Measurements from ENCODE around the gene DMXL2.
"Not testable (repeated sequence)": the region's sequence is repeated elsewhere in the genome, so short reads cannot be mapped to it uniquely, and the experiment has no call there.

DMXL2 gene

DNA sequence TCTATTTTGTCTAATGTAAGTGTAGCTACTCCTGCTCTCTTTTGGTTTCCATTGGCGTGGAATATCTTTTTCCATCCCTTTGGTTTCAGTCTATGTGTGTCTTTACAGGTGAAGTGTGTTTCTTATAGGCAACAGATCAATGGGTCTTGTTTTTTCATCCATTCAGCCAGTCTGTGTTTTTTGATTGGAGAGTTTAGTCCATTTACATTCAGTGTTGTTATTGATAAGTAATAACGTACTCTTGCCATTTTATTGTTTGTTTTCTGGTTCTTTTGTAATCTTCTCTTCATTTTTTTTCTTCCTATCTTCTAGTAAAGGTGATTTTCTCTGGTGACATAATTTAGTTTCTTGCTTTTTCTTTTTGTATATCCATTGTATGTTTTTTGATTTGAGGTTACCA, 184.0 kb downstream of the DMXL2 start:
- H3K36me3 ChIP-seq (ENCODE audit: control insufficient read depth in 2 of 2, insufficient read depth in 1 of 2, low read length in 2 of 2): no peaks in the 10 kb centered on the region
- no peak overlapping the region for H3K4me3 ChIP-seq (ENCODE audit: low read depth, low read length)
- H3K27ac ChIP-seq (ENCODE audit: extremely low read depth, low read depth, low read length): no peak overlapping the region
- CTCF ChIA-PET: no interaction called here
- H3K9me3 ChIP-seq (ENCODE audit: control insufficient read depth, insufficient read depth, low read depth, low read length): no peaks in the 10 kb centered on the region
- POLR2A ChIA-PET: no interaction called here
- no peaks in the 10 kb centered on the region for H3K4me1 ChIP-seq (ENCODE audit: control insufficient read depth, insufficient read depth, low read length)
- no peak for TF ChIP-seq ZNF10 (tag by site-specific recombination; IDR thresholded peaks at IDR 0.05)
- TF ChIP-seq REST (tag by site-specific recombination; IDR thresholded peaks at IDR 0.05): no peak
- TF ChIP-seq ZSCAN16 (tag by site-specific recombination; IDR thresholded peaks at IDR 0.05): no peak
- no peak for TF ChIP-seq ZNF175 (tag by site-specific recombination; IDR thresholded peaks at IDR 0.05)
- TF ChIP-seq ZBTB6 (tag by site-specific recombination; IDR thresholded peaks at IDR 0.05): no peak
- TF ChIP-seq ZEB2 (tag by site-specific recombination; IDR thresholded peaks at IDR 0.05): no peak
- TF ChIP-seq BCL11B (tag by site-specific recombination; IDR thresholded peaks at IDR 0.05; ENCODE audit: low read depth): no peak

DNA sequence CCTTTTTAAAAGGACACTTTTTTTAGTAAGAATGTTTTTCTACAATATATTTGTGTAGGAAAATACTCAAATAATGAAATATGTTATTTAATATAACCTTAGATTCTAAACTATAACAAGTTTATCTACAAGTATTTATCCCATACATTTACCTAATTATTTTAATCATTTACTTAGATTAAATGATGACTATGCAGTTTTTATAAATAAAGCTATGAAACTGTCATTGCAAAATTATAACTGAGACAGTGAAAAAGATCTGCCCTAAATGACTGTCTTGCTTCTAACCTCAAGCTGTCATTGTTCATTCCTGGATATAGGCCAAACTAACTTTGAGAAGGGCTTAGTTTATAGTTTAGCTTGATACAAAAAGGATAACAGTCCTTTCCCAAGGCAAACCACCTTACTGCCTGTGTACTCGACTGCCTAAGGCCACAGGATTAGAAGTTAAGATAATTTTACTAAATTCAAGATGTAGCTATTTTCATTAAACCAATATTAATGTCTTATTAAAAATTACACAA, 197.0 kb downstream of the DMXL2 start:
- H3K36me3 ChIP-seq (ENCODE audit: control insufficient read depth in 2 of 2, insufficient read depth in 1 of 2, low read length in 2 of 2): no peaks in the 10 kb centered on the region
- H3K4me3 ChIP-seq (ENCODE audit: low read depth, low read length): no peak overlapping the region
- no peaks in the 10 kb centered on the region for H3K9me3 ChIP-seq (ENCODE audit: control insufficient read depth, insufficient read depth, low read depth, low read length)
- ChIA-PET POLR2A (no interaction called here), CTCF (interaction anchor here (0.6 to 0.7 kb wide), 3 partner anchors 14 to 336 kb away, joined by 3 to 5 read pairs (median 4); no protein-coding TSS in a partner anchor)
- TF ChIP-seq SP7 (tag by site-specific recombination; IDR thresholded peaks at IDR 0.05) (no peak), ZNF266 (tag by site-specific recombination; IDR thresholded peaks at IDR 0.05; ENCODE audit: low read depth) (no peak), ZNF571 (tag by site-specific recombination; IDR thresholded peaks at IDR 0.05) (no peak)
- no peaks in the 10 kb centered on the region for H3K4me1 ChIP-seq (ENCODE audit: control insufficient read depth, insufficient read depth, low read length)
- H3K27ac ChIP-seq (ENCODE audit: extremely low read depth, low read depth, low read length): no peak overlapping the region

DNA sequence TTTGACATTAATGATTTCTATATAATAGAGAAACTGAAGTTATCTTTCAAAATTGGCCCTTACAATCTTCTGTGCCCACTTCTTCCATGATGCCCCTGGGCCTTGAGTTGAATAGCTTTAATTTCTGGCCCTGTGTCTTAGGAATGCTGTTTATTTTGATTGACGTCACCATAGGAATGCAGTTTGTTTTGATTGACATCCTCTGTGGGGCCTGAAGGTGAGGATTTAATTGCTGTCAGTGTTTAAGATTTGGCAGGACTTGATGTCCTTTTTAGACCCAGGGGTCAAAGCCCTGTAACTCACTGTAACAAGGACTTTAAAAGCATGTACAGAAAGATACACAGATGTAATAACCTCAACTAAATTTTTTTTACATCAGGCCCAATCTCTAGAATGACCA, 197.8 kb downstream of the DMXL2 start:
- Histone ChIP-seq H3K9me3 (ENCODE audit: control insufficient read depth, insufficient read depth, low read depth, low read length) (no peaks in the 10 kb centered on the region), H3K4me3 (ENCODE audit: low read depth, low read length) (no peak overlapping the region), H3K27ac (ENCODE audit: extremely low read depth, low read depth, low read length) (no peak overlapping the region), H3K4me1 (ENCODE audit: control insufficient read depth, insufficient read depth, low read length) (no peaks in the 10 kb centered on the region), H3K36me3 (ENCODE audit: control insufficient read depth in 2 of 2, insufficient read depth in 1 of 2, low read length in 2 of 2) (no peaks in the 10 kb centered on the region)
- TF ChIP-seq ZNF112 (tag by site-specific recombination; IDR thresholded peaks at IDR 0.05): no peak
- TF ChIP-seq OVOL3 (tag by site-specific recombination; IDR thresholded peaks at IDR 0.05): no peak
- TF ChIP-seq KLF7 (tag by site-specific recombination; IDR thresholded peaks at IDR 0.05; ENCODE audit: borderline replicate concordance): no peak
- no peak for TF ChIP-seq ZNF558 (tag by site-specific recombination; IDR thresholded peaks at IDR 0.05)
- TF ChIP-seq, protein P1, sequence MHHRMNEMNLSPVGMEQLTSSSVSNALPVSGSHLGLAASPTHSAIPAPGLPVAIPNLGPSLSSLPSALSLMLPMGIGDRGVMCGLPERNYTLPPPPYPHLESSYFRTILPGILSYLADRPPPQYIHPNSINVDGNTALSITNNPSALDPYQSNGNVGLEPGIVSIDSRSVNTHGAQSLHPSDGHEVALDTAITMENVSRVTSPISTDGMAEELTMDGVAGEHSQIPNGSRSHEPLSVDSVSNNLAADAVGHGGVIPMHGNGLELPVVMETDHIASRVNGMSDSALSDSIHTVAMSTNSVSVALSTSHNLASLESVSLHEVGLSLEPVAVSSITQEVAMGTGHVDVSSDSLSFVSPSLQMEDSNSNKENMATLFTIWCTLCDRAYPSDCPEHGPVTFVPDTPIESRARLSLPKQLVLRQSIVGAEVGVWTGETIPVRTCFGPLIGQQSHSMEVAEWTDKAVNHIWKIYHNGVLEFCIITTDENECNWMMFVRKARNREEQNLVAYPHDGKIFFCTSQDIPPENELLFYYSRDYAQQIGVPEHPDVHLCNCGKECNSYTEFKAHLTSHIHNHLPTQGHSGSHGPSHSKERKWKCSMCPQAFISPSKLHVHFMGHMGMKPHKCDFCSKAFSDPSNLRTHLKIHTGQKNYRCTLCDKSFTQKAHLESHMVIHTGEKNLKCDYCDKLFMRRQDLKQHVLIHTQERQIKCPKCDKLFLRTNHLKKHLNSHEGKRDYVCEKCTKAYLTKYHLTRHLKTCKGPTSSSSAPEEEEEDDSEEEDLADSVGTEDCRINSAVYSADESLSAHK (tag by site-specific recombination; IDR thresholded peaks at IDR 0.05): no peak
- no peak for TF ChIP-seq ZNF664 (tag by site-specific recombination; IDR thresholded peaks at IDR 0.05)
- TF ChIP-seq ZNF274 (IDR thresholded peaks at IDR 0.05; ENCODE audit: low read length): no peak
- TF ChIP-seq ZNF274 (tag by site-specific recombination; IDR thresholded peaks at IDR 0.05; ENCODE audit: borderline replicate concordance): no peak
- no peak for TF ChIP-seq ZIC2 (tag by site-specific recombination; IDR thresholded peaks at IDR 0.05)
- TF ChIP-seq ZNF560 (tag by site-specific recombination; IDR thresholded peaks at IDR 0.05; ENCODE audit: borderline replicate concordance): no peak
- TF ChIP-seq ZNF416 (tag by site-specific recombination; IDR thresholded peaks at IDR 0.05): no peak
- no peak for TF ChIP-seq KLF10 (tag by site-specific recombination; IDR thresholded peaks at IDR 0.05)
- TF ChIP-seq ZFHX2 (tag by site-specific recombination; conservative IDR thresholded peaks at IDR 0.05): no peak
- TF ChIP-seq ZFP69B (tag by site-specific recombination; IDR thresholded peaks at IDR 0.05): no peak
- ChIA-PET POLR2A (no interaction called here), CTCF (interaction anchor here (0.6 to 0.7 kb wide), 2 partner anchors 15 to 335 kb away, joined by 3 to 4 read pairs; no protein-coding TSS in a partner anchor)

GRCh38 chr15:51423040-51423439, 199.5 kb downstream of the DMXL2 start:
- H3K9me3 ChIP-seq (ENCODE audit: control insufficient read depth, insufficient read depth, low read depth, low read length); H3K36me3 ChIP-seq (ENCODE audit: control insufficient read depth in 2 of 2, insufficient read depth in 1 of 2, low read length in 2 of 2); POLR2A ChIA-PET; H3K27ac ChIP-seq (ENCODE audit: extremely low read depth, low read depth, low read length); H3K4me1 ChIP-seq (ENCODE audit: control insufficient read depth, insufficient read depth, low read length); H3K4me3 ChIP-seq (ENCODE audit: low read depth, low read length): not testable (repeated sequence)
- CTCF ChIA-PET: interaction anchor here (0.9 kb wide), 1 partner anchor 19 kb away, joined by 4 read pairs; no protein-coding TSS in a partner anchor
